Esophagus squamous epithelium (tissue), 5 donors: ENCODE results near the gene RSL1D1. TPM values are rescaled to one million over a fixed set of nuclear protein-coding genes. Genes with fewer than 3 reads are reported as not detected.
A peak's percentile ranks its signal among the peaks of the same experiment; 100 is the strongest.
"Not testable (repeated sequence)": the region's sequence is repeated elsewhere in the genome, so short reads cannot be mapped to it uniquely, and the experiment has no call there.

Experiments used
- DNase-seq: peaks from one replicate; lab custom pipeline; 2025; lab: John Stamatoyannopoulos, UW
- H3K27ac ChIP-seq, 4 donors: fragments of 200-600 bp; sonication (generic); one replicate each; pipeline ENCODE4 v1.5.1; 2016 to 2019; ENCODE audit warnings: mild to moderate bottlenecking in 1 of 4
- H3K27me3 ChIP-seq, 4 donors: fragments of 200-600 bp; sonication (generic); 1 replicate in 3 of 4; 2 replicates in 1 of 4; pipeline versions ENCODE4 v1.5.1 to v1.6.0; 2017 to 2021; ENCODE audit warnings: antibody characterized with exemption in 1 of 4
- H3K36me3 ChIP-seq, 3 donors: fragments of 200-600 bp; sonication (generic); one replicate each; pipeline ENCODE4 v1.5.1; 2016 to 2019
- H3K4me1 ChIP-seq, 3 donors: fragments of 200-600 bp; sonication (generic); one replicate each; pipeline ENCODE4 v1.5.1; 2017 to 2019
- H3K4me3 ChIP-seq, 4 donors: fragments of 200-600 bp; sonication (generic); 1 replicate in 3 of 4; 2 replicates in 1 of 4; pipeline ENCODE4 v1.5.1; 2016 to 2019; ENCODE audit warnings: mild to moderate bottlenecking in 2 of 4, moderate library complexity in 1 of 4
- H3K9me3 ChIP-seq, 3 donors: fragments of 200-600 bp; sonication (generic); one replicate each; pipeline ENCODE4 v1.5.1; 2016 to 2019
- CTCF ChIP-seq, 6 experiments: fragments of 450-650 bp in 4 of 6; fragments of 200-600 bp in 2 of 6; sonication (generic) in 2 of 6; IDR thresholded peaks; one replicate each; pipeline ENCODE4 v1.5.1; 2016 to 2019; ENCODE audit warnings: antibody characterized with exemption in 6 of 6, mild to moderate bottlenecking in 4 of 6, moderate library complexity in 4 of 6
- POLR2A ChIP-seq, 4 donors: fragments of 450-650 bp; IDR thresholded peaks; one replicate each; pipeline ENCODE4 v1.6.1; 2017; ENCODE audit warnings: antibody characterized with exemption in 4 of 4, mild to moderate bottlenecking in 4 of 4, moderate library complexity in 3 of 4
- WGBS, 2 donors: methylation state at CpG; one replicate each; pipeline ENCODE4 v1.1.5; 2018; 5-methylcytosine and 5-hydroxymethylcytosine counted together
- intact Hi-C: fragments of 100-400 bp; cut with DNase I; formaldehyde crosslinking; loops from one replicate; pipeline ENCODE4 v1.15.0; 2022
- total RNA-seq, 4 donors: library from RNA; depleted of rRNA; stranded (reverse); fragments of >200 nt; gene quantifications; one replicate each; pipeline ENCODE4 v1.1.0, GENCODE V29; 2016
- donor health status: DM: yes; HTN: yes; CAD: no.

Gene RSL1D1
- total RNA-seq, 4 donors from 2014 or later, result 85.4 to 187 (median 145) TPM

DNA sequence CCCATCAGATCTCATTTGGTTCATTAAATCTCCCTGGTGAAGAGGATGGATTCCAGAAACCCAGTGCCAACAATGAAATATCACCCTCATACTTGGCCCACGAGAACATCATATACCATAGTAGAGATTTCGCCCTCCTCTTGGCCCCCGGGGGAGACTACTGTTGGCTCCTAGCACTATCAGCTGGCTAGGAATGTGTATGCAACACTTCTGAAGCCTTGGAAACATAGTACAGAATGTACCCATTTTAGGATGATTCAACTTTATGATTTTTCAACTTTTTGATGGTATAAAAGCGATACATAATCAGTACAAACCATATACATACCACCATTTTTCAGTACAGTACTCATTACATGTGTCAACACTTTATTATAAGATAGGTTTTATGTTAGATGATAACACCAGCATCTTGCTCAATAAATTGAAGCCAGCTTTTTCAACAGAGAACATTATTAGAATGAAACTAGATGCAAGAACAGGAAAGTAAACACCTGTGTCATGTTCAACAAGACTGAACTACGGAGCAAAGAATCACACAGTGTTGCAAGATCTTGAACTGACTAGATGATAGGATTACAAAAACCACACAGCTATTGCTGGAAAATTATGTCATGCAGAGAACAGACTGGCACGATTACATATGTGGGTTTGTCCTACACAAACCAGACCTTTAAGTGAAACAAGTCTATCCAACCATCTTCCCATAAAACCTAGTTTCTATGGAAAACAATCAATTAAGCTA is 17.2 kb downstream of the RSL1D1 start:
- no peaks in the 10 kb centered on the region for H3K9me3 ChIP-seq
- peaks cover 3 to 12% (median 5%) of the 10 kb centered on the region in 3 donors for H3K4me1 ChIP-seq
- intact Hi-C loops, result no loop called here

DNA sequence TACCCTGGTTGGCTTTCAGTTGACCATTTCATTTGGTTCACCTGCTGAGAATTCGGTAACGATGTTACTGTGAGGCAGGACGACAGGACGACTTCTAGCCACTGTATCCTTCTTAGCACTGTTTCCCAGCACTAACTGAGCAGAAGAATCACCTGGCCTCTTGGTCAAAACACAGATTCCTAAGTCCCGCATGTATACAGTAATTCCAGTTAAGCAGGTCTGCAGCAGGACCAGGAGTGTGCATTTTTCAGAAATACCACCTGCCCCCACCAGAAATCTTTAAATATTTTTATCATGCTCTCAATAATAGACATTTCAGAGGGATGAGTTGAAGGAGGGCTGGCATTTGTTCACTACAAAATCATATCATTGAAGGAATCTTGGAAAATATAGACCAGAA is 22.6 kb downstream of the RSL1D1 start:
- 72 to 78% methylated on average over 5 of the region's 5 CpGs for WGBS, 2 donors
- H3K4me3 ChIP-seq, result no peak overlapping the region
- no peak overlapping the region for H3K27ac ChIP-seq
- H3K36me3 ChIP-seq, result no peaks in the 10 kb centered on the region
- TF ChIP-seq POLR2A (IDR thresholded peaks at IDR 0.05) (no peak), CTCF (IDR thresholded peaks at IDR 0.05) (no peak)
- DNase-seq, result no peak
- intact Hi-C loops, result no loop called here
- no peaks in the 10 kb centered on the region for H3K9me3 ChIP-seq
- no peaks in the 10 kb centered on the region for H3K27me3 ChIP-seq
- peaks cover 0 to 5% (median 0%) of the 10 kb centered on the region in 3 donors for H3K4me1 ChIP-seq

More for the DNA sequence above, 17.2 kb downstream of the RSL1D1 start:
- Histone ChIP-seq H3K27ac (no peak overlapping the region), H3K36me3 (peaks cover 18 to 39% (median 19%) of the 10 kb centered on the region in 3 donors), H3K4me3 (no peak overlapping the region), H3K27me3 (no peaks in the 10 kb centered on the region)
- TF ChIP-seq POLR2A (IDR thresholded peaks at IDR 0.05) (no peak), CTCF (IDR thresholded peaks at IDR 0.05) (no peak)
- WGBS, 2 donors, result 55 to 62% methylated on average over 6 of the region's 6 CpGs
- DNase-seq, result no peak

DNA sequence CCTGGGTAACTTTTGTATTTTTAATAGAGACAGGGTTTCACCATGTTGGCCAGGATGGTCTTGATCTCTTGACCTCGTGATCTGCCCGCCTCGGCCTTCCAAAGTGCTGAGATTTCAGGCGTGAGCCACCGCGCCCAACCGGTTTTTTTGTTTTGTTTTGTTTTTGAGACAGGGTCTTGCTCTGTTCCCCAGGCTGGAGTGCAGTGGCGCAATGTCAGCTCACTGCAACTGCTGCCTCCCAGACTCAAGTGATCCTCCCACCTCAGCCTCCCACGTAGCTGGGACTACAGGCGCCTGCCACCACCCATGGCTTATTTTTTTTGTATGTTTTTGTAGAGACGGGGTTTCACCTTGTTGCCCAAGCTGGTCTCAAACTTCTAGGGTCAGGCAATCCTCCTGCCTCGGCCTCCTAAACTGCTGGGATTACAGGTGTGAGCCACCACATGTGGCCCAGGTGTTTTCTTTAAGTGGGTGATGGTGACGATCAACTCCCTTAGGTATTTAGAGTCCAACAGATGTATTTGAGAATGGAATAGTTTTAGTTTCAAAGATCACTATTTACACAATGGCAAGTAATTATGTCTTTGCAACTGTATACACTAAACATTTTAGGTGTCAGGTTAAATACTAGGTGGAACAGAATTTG is 25.7 kb downstream of the RSL1D1 start:
- H3K4me3 ChIP-seq, H3K36me3 ChIP-seq, H3K27ac ChIP-seq, H3K9me3 ChIP-seq, H3K27me3 ChIP-seq, DNase-seq, intact Hi-C loops, H3K4me1 ChIP-seq: not testable (repeated sequence)
- 90 to 92% methylated on average over 13 of the region's 13 CpGs for WGBS, 2 donors

- H3K27ac ChIP-seq, result peak overlapping the region in 1 of 4 donors; percentile 42
- intact Hi-C loops, result no loop called here
Measured at GRCh38 chr16:11824362-11824761, 27.0 kb downstream of the RSL1D1 start.

DNA sequence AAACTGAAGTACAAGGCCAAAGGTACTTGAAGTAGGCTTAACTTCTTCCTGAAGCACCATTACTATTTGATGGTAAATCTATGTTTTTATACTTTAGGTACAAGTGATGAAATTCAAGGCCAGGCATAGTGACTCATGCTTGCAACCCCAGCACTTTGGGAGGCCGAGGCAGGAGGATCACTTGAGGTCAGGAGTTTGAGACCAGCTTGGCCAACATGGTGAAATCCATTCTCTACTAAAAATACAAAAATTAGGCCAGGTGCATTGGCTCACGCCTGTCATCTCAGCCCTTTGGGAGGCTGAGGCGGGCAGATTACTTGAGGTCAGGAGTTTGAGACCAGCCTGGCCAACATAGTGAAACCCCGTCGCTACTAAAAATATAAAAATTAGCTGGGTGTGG is 27.7 kb downstream of the RSL1D1 start:
- H3K9me3 ChIP-seq, H3K36me3 ChIP-seq, DNase-seq, intact Hi-C loops, H3K4me1 ChIP-seq, H3K27ac ChIP-seq, H3K27me3 ChIP-seq, H3K4me3 ChIP-seq: not testable (repeated sequence)
- 83 to 89% methylated on average over 5 of the region's 5 CpGs for WGBS, 2 donors

More at GRCh38 chr16:11824362-11824761, 27.0 kb downstream of the RSL1D1 start:
- Histone ChIP-seq H3K36me3 (no peaks in the 10 kb centered on the region), H3K9me3 (no peaks in the 10 kb centered on the region), H3K4me3 (no peak overlapping the region), H3K27me3 (no peaks in the 10 kb centered on the region), H3K4me1 (peaks cover 0 to 5% (median 0%) of the 10 kb centered on the region in 3 donors)
- 29 to 58% methylated on average over 5 of the region's 5 CpGs for WGBS, 2 donors
- TF ChIP-seq CTCF (IDR thresholded peaks at IDR 0.05) (no peak), POLR2A (IDR thresholded peaks at IDR 0.05) (no peak)
- no peak for DNase-seq

- H3K27me3 ChIP-seq, result no peaks in the 10 kb centered on the region
- no peaks in the 10 kb centered on the region for H3K9me3 ChIP-seq
- intact Hi-C loops, result no loop called here
- no peaks in the 10 kb centered on the region for H3K36me3 ChIP-seq
- TF ChIP-seq POLR2A (IDR thresholded peaks at IDR 0.05), result no peak
- no peak for TF ChIP-seq CTCF (IDR thresholded peaks at IDR 0.05)
- H3K4me3 ChIP-seq, result no peak overlapping the region
- peaks cover 0 to 4% (median 0%) of the 10 kb centered on the region in 3 donors for H3K4me1 ChIP-seq
- 78 to 89% methylated on average over 10 of the region's 10 CpGs for WGBS, 2 donors
- no peak overlapping the region for H3K27ac ChIP-seq
- DNase-seq, result no peak
Measured at GRCh38 chr16:11819798-11820197, 31.5 kb downstream of the RSL1D1 start.

DNA sequence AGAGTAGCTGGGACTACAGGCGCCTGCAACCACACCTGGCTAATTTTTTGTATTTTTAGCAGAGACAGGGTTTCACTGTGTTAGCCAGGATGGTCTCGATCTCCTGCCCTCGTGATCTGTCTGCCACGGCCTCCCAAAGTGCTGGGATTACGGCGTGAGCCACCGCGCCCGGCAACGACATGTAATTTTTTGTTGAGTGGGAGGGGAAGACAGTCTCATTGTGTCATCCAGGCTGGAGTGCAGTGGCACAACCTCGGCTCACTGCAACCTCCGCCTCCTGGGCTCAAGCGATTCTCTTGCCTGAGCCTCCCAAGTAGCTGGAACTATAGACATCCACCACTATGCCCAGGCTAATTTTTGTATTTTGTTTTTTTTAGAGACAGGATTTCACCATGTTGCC is 32.4 kb downstream of the RSL1D1 start:
- H3K4me3 ChIP-seq, H3K27me3 ChIP-seq, H3K4me1 ChIP-seq, intact Hi-C loops, H3K27ac ChIP-seq, H3K36me3 ChIP-seq, DNase-seq, H3K9me3 ChIP-seq: not testable (repeated sequence)
- 84 to 90% methylated on average over 9 to 13 of the region's 13 CpGs for WGBS, 2 donors
